H1 (cell line): ENCODE measurements around the gene TNRC6B. TPM values are rescaled to one million over a fixed set of nuclear protein-coding genes. Genes with fewer than 3 reads are reported as not detected.

Experiments
- CTCF ChIA-PET: fragments of 300-600 bp; sonication (Branson Sonifier 250); formaldehyde crosslinking; loops from one replicate; lab custom pipeline; 2021; ENCODE audit not compliant: partially characterized antibody; lab: Charles Lee
- POLR2A ChIA-PET: fragments of 300-600 bp; sonication (Branson Sonifier 250); formaldehyde crosslinking; loops from one replicate; lab custom pipeline; 2021; ENCODE audit warnings: inconsistent platforms; ENCODE audit not compliant: partially characterized antibody; lab: Charles Lee
- DNase-seq, 2 experiments: peaks; one replicate each; pipeline versions ENCODE4 v3.0.0 to v3.0.0-alpha.2; 2010 to 2022; ENCODE audit warnings: low spot score in 2 of 2, low read depth in 1 of 2, mixed read lengths in 1 of 2
- FAIRE-seq: peaks from 2 replicates; lab custom pipeline; 2011; peaks lifted over from hg19 to GRCh38; lab: Jason Lieb, UNC
- H2AFZ ChIP-seq: 2 replicates; pipeline ENCODE4 v1.8.1; 2012; ENCODE audit warnings: low read length, inconsistent platforms
- H2AK5ac ChIP-seq: 2 replicates; pipeline ENCODE4 v1.6.1; 2013; ENCODE audit warnings: low read depth, low read length
- H2BK120ac ChIP-seq: replicated peaks from 2 replicates; pipeline ENCODE3; 2013; ENCODE audit warnings: low read depth, low read length, inconsistent platforms
- H2BK12ac ChIP-seq: 2 replicates; pipeline ENCODE4 v1.6.1; 2013; ENCODE audit warnings: low read depth, low read length
- H2BK15ac ChIP-seq: 2 replicates; pipeline ENCODE4 v1.6.1; 2013; ENCODE audit warnings: low read length
- H2BK20ac ChIP-seq: 2 replicates; pipeline ENCODE4 v1.6.1; 2013; ENCODE audit warnings: low read length
- H2BK5ac ChIP-seq: 2 replicates; pipeline ENCODE4 v1.6.1; 2013; ENCODE audit warnings: low read depth, low read length
- H3K14ac ChIP-seq: 2 replicates; pipeline ENCODE4 v1.6.1; 2013; ENCODE audit warnings: inconsistent platforms; ENCODE audit not compliant: insufficient read length
- H3K18ac ChIP-seq: 2 replicates; pipeline ENCODE4 v1.6.1; 2013; ENCODE audit warnings: low read length; ENCODE audit errors: extremely low read depth
- H3K23ac ChIP-seq: 2 replicates; pipeline ENCODE4 v1.6.1; 2013; ENCODE audit warnings: inconsistent platforms; ENCODE audit not compliant: insufficient read length
- H3K23me2 ChIP-seq: 2 replicates; pipeline ENCODE4 v1.6.1; 2013; ENCODE audit warnings: low read depth, low read length
- H3K27ac ChIP-seq: 2 replicates; pipeline ENCODE4 v1.6.1; 2011; ENCODE audit warnings: low read depth, low read length, inconsistent platforms
- H3K27me3 ChIP-seq, 4 experiments: replicated peaks in 1 of 4; 1 replicate in 1 of 4; 2 replicates in 3 of 4; pipeline versions ENCODE4 v1.6.1 to v1.8.1; 2011 to 2013; ENCODE audit warnings: low read length in 3 of 4, mild to moderate bottlenecking in 3 of 4, inconsistent platforms in 2 of 4, mixed read lengths in 2 of 4, moderate library complexity in 1 of 4; ENCODE audit not compliant: control insufficient read depth in 3 of 4, insufficient read depth in 3 of 4; ENCODE audit errors: extremely low read depth in 1 of 4
- H3K36me3 ChIP-seq, 4 experiments: 2 replicates each; pipeline versions ENCODE4 v1.6.1 to v1.8.1; 2011 to 2013; ENCODE audit warnings: mild to moderate bottlenecking in 4 of 4, low read length in 3 of 4, moderate library complexity in 2 of 4, control low read depth in 1 of 4, inconsistent platforms in 1 of 4; ENCODE audit not compliant: insufficient read depth in 4 of 4, control insufficient read depth in 2 of 4
- H3K4ac ChIP-seq: replicated peaks from 2 replicates; pipeline ENCODE3; 2013; ENCODE audit warnings: low read length, low read depth, mixed read lengths, inconsistent platforms; ENCODE audit not compliant: insufficient read length
- H3K4me1 ChIP-seq, 4 experiments: replicated peaks in 1 of 4; 1 replicate in 1 of 4; 2 replicates in 3 of 4; pipeline versions ENCODE4 v1.6.1 to v1.8.1; 2011 to 2013; ENCODE audit warnings: low read length in 3 of 4, inconsistent platforms in 2 of 4, mixed read lengths in 1 of 4; ENCODE audit not compliant: insufficient read depth in 4 of 4, control insufficient read depth in 3 of 4
- H3K4me2 ChIP-seq, 2 experiments: 2 replicates each; pipeline versions ENCODE4 v1.6.1 to v1.8.1; 2011 to 2013; ENCODE audit warnings: low read depth in 2 of 2, low read length in 2 of 2, control low read depth in 1 of 2, inconsistent platforms in 1 of 2, mild to moderate bottlenecking in 1 of 2; ENCODE audit not compliant: insufficient read depth in 1 of 2
- H3K4me3 ChIP-seq, 4 experiments: fragments of 200-600, 300-600 bp in 1 of 4; sonication (generic), shearing (Covaris generic), sonication (Bioruptor Twin) in 1 of 4; 2 replicates each; pipeline versions ENCODE4 v1.5.1 to v1.8.1; 2011 to 2016; ENCODE audit warnings: low read length in 4 of 4, low read depth in 3 of 4, control low read depth in 2 of 4, inconsistent platforms in 2 of 4, mild to moderate bottlenecking in 2 of 4, mixed read lengths in 1 of 4, moderate library complexity in 1 of 4; ENCODE audit not compliant: insufficient read depth in 2 of 4; ENCODE audit errors: extremely low read depth in 1 of 4
- H3K56ac ChIP-seq: replicated peaks from 2 replicates; pipeline ENCODE3; 2013; ENCODE audit warnings: low read depth, mild to moderate bottlenecking, mixed read lengths, low read length, inconsistent platforms; ENCODE audit not compliant: insufficient read length
- H3K79me1 ChIP-seq: 2 replicates; pipeline ENCODE4 v1.6.1; 2013; ENCODE audit warnings: low read depth, low read length, control low read depth
- H3K79me2 ChIP-seq, 2 experiments: 2 replicates each; pipeline versions ENCODE4 v1.6.1 to v1.8.1; 2012 to 2013; ENCODE audit warnings: low read length in 2 of 2, mild to moderate bottlenecking in 2 of 2, inconsistent platforms in 1 of 2; ENCODE audit not compliant: insufficient read depth in 2 of 2, control insufficient read depth in 1 of 2
- H3K9ac ChIP-seq, 4 experiments: replicated peaks in 1 of 4; 1 replicate in 1 of 4; 2 replicates in 3 of 4; pipeline versions ENCODE4 v1.6.1 to v1.8.1; 2011 to 2013; ENCODE audit warnings: low read depth in 3 of 4, low read length in 3 of 4, control low read depth in 2 of 4, mild to moderate bottlenecking in 2 of 4, moderate library complexity in 2 of 4, inconsistent platforms in 1 of 4; ENCODE audit errors: extremely low read depth in 1 of 4
- H3K9me3 ChIP-seq, 2 experiments: 2 replicates each; pipeline versions ENCODE4 v1.6.1 to v1.8.1; 2012 to 2013; ENCODE audit warnings: mild to moderate bottlenecking in 2 of 2, moderate library complexity in 2 of 2, control low read depth in 1 of 2, inconsistent platforms in 1 of 2, low read depth in 1 of 2, low read length in 1 of 2, mixed read lengths in 1 of 2; ENCODE audit not compliant: insufficient read depth in 2 of 2
- H4K20me1 ChIP-seq, 2 experiments: replicated peaks in 1 of 2; 2 replicates each; pipeline versions ENCODE3 to v1.8.1; 2011 to 2013; ENCODE audit warnings: inconsistent platforms in 2 of 2, low read length in 2 of 2, mild to moderate bottlenecking in 1 of 2; ENCODE audit not compliant: insufficient read depth in 2 of 2, control insufficient read depth in 1 of 2
- H4K5ac ChIP-seq: 2 replicates; pipeline ENCODE4 v1.6.1; 2013; ENCODE audit warnings: low read length, low read depth, mixed read lengths, inconsistent platforms; ENCODE audit not compliant: insufficient read length
- H4K8ac ChIP-seq: 2 replicates; pipeline ENCODE4 v1.8.0; 2013; ENCODE audit warnings: mild to moderate bottlenecking, moderate library complexity, low read length, inconsistent platforms; ENCODE audit not compliant: insufficient read depth; ENCODE audit errors: extremely low read depth
- H4K91ac ChIP-seq: replicated peaks from 2 replicates; pipeline ENCODE3; 2013; ENCODE audit warnings: low read length, mixed read lengths, inconsistent platforms; ENCODE audit not compliant: insufficient read length
- CBX8 ChIP-seq: fragments of 300-800, 300-1000 bp; sonication (generic); IDR thresholded peaks from 2 replicates; pipeline ENCODE4 v1.7.1; 2016; ENCODE audit warnings: low read depth, low read length, borderline replicate concordance
- TAF1 ChIP-seq: IDR thresholded peaks from 2 replicates; pipeline ENCODE4 v1.6.1; 2011; ENCODE audit warnings: mild to moderate bottlenecking, low read depth, low read length
- USF2 ChIP-seq: IDR thresholded peaks from 2 replicates; pipeline ENCODE4 v1.6.1; 2011; ENCODE audit warnings: low read length, improper control_type of control experiment
- polyA plus RNA-seq, 7 experiments: library from polyadenylated mRNA; depleted of rRNA in 3 of 7; stranded (reverse) in 5 of 7; unstranded in 2 of 7; fragments of >200 nt in 5 of 7; fragments of 200-250 nt in 2 of 7; gene quantifications; 1 replicate in 5 of 7; 2 replicates in 1 of 7; 4 replicates in 1 of 7; pipeline versions ENCODE4 v1.2.1 to v1.2.3, GENCODE V29; 2011 to 2013; ENCODE audit warnings: missing spikeins in 2 of 7, mixed read lengths in 2 of 7
- total RNA-seq: library from RNA; stranded (reverse); fragmentation: NEBNext Ultra II Directional; extraction: Animal tissue kit (Norgen Biotek cat#: 25700); gene quantifications from 2 replicates; pipeline ENCODE4 v1.2.1, GENCODE V29; 2021

The TNRC6B gene
- total and polyA plus RNA-seq, 2 of the 8 experiments (the other 6 are each of a cell fraction or from before 2014, with no cell fraction given): 12.5 to 48.9 TPM

- Histone ChIP-seq H3K9me3 (no peaks in the 10 kb centered on the region), H2AK5ac (no peak overlapping the region), H3K4me3 (no peak overlapping the region), H3K23ac (no peak overlapping the region), H3K9ac (no peak overlapping the region), H4K5ac (no peak overlapping the region), H2BK5ac (no peak overlapping the region), H3K4ac (no peak overlapping the region), H3K14ac (no peak overlapping the region), H3K18ac (no peak overlapping the region), H3K56ac (no peak overlapping the region), H3K27ac (no peak overlapping the region), H4K20me1 (peaks cover 0 to 4% of the 10 kb centered on the region in 2 experiments), H3K4me2 (no peak overlapping the region), H3K4me1 (no peaks in the 10 kb centered on the region), H3K23me2 (no peaks in the 10 kb centered on the region), H3K27me3 (no peaks in the 10 kb centered on the region), H3K79me1 (no peaks in the 10 kb centered on the region), H2BK20ac (no peak overlapping the region), H2BK12ac (no peak overlapping the region), H4K8ac (no peak overlapping the region), H3K36me3 (peaks cover 12 to 61% (median 28%) of the 10 kb centered on the region in 4 experiments), H4K91ac (no peak overlapping the region), H3K79me2 (no peaks in the 10 kb centered on the region), H2BK15ac (no peak overlapping the region), H2AFZ (no peak overlapping the region), H2BK120ac (no peak overlapping the region)
- ChIA-PET POLR2A (no interaction called here), CTCF (interaction anchor here (0.6 to 1.0 kb wide), 2 partner anchors 72 to 212 kb away, joined by 3 read pairs; no protein-coding TSS in a partner anchor)
- DNase-seq (no peak), FAIRE-seq (no peak)
- TF ChIP-seq USF2: no peak
- no peak for TF ChIP-seq TAF1
- TF ChIP-seq CBX8: no peak
Measured at GRCh38 chr22:40300316-40300715, 122.6 kb downstream of the TNRC6B start.
